A549 (cell line): ENCODE measurements around the gene HSD11B2. TPM values are rescaled to one million over a fixed set of nuclear protein-coding genes. Genes with fewer than 3 reads are reported as not detected.

Experiments used
- ATAC-seq, 2 experiments: fragments of 200-7000 bp in 1 of 2; fragments of >200 bp in 1 of 2; cut with Nextera tagmentation in 1 of 2; cut with Tn5 transposase in 1 of 2; 3 replicates each; pipeline versions ENCODE4 v1.8.0 to v1.9.1; 2018 to 2020; ENCODE audit warnings: mild to moderate bottlenecking in 1 of 2, moderate library complexity in 1 of 2
- CTCF ChIA-PET: fragments of 300-600 bp; sonication (Branson Sonifier 250); formaldehyde crosslinking; extraction: SDS; loops from one replicate; lab custom pipeline; 2021; ENCODE audit warnings: antibody characterized with exemption, inconsistent platforms; lab: Yijun Ruan, JAX
- POLR2A ChIA-PET: fragments of 350-600 bp; formaldehyde crosslinking; extraction: SDS; loops from one replicate; lab custom pipeline; 2021; ENCODE audit warnings: antibody characterized with exemption, inconsistent platforms; lab: Yijun Ruan, JAX
- DNase-seq, 2 experiments: peaks; one replicate each; pipeline versions ENCODE4 v3.0.0 to v3.0.0-alpha.2; 2011 to 2016; ENCODE audit warnings: low read depth in 1 of 2, low spot score in 1 of 2
- FAIRE-seq: peaks from 2 replicates; lab custom pipeline; 2011; peaks lifted over from hg19 to GRCh38; lab: Jason Lieb, UNC
- H3K27ac ChIP-seq, 2 experiments: fragments of >200 bp; sonication (Bioruptor Twin); formaldehyde crosslinking; 3 replicates each; pipeline ENCODE4 v1.5.1; 2016 to 2017
- H3K4me1 ChIP-seq: fragments of >200 bp; sonication (Bioruptor Twin); formaldehyde crosslinking; 3 replicates; pipeline ENCODE4 v1.6.1; 2016
- H3K4me2 ChIP-seq: fragments of >200 bp; sonication (Bioruptor Twin); formaldehyde crosslinking; 3 replicates; pipeline ENCODE4 v1.6.1; 2016
- H3K4me3 ChIP-seq: fragments of >200 bp; sonication (Bioruptor Twin); formaldehyde crosslinking; 3 replicates; pipeline ENCODE4 v1.5.1; 2016
- H3K9me3 ChIP-seq: fragments of >200 bp; sonication (Bioruptor Twin); formaldehyde crosslinking; 3 replicates; pipeline ENCODE4 v1.6.1; 2016
- BCL3 ChIP-seq: fragments of >200 bp; sonication (Bioruptor Twin); formaldehyde crosslinking; IDR thresholded peaks from 3 replicates; pipeline ENCODE4 v1.6.1; 2016
- BHLHE40 ChIP-seq: IDR thresholded peaks from 2 replicates; pipeline ENCODE4 v1.6.1; 2012; ENCODE audit warnings: low read depth, low read length, inconsistent platforms
- CBX8 ChIP-seq: fragments of 200-600 bp; sonication (generic); IDR thresholded peaks from 2 replicates; pipeline ENCODE4 v1.6.1; 2016
- CEBPB ChIP-seq, 2 experiments: fragments of >200 bp in 1 of 2; sonication (Bioruptor Twin) in 1 of 2; formaldehyde crosslinking in 1 of 2; IDR thresholded peaks; 2 replicates each; pipeline ENCODE4 v1.6.1; 2012 to 2016
- CHD2 ChIP-seq: fragments of 150-350 bp; IDR thresholded peaks from 2 replicates; pipeline ENCODE4 v1.6.1; 2014; ENCODE audit warnings: low read length; ENCODE audit not compliant: partially characterized antibody
- CHD4 ChIP-seq: fragments of 200-600 bp; sonication (generic); IDR thresholded peaks from 2 replicates; pipeline ENCODE4 v1.6.1; 2016; ENCODE audit warnings: antibody characterized with exemption, mild to moderate bottlenecking, borderline replicate concordance
- EHF ChIP-seq: fragments of 250-450 bp; sonication (Bioruptor Pico); IDR thresholded peaks from 2 replicates; pipeline ENCODE4 v1.5.0; 2020; ENCODE audit warnings: mild to moderate bottlenecking
- EP300 ChIP-seq, 2 experiments: fragments of >200 bp; sonication (Bioruptor Twin); formaldehyde crosslinking; IDR thresholded peaks; 2 replicates in 1 of 2; 3 replicates in 1 of 2; pipeline ENCODE4 v1.6.1; 2016 to 2017
- FOSB ChIP-seq: fragments of 250-450 bp; sonication (Bioruptor Pico); IDR thresholded peaks from 2 replicates; pipeline ENCODE4 v1.5.0; 2020; ENCODE audit warnings: mild to moderate bottlenecking, moderate library complexity
- FOSL2 ChIP-seq, 2 experiments: fragments of 450-650 bp in 1 of 2; fragments of >200 bp in 1 of 2; sonication (Bioruptor Twin) in 1 of 2; formaldehyde crosslinking; IDR thresholded peaks; 2 replicates each; pipeline versions ENCODE4 v1.5.0 to v1.6.1; 2016 to 2020; ENCODE audit warnings: mild to moderate bottlenecking in 1 of 2, moderate library complexity in 1 of 2
- HDAC2 ChIP-seq: fragments of 200-600 bp; sonication (generic); IDR thresholded peaks from 2 replicates; pipeline ENCODE4 v1.6.1; 2016
- HEYL ChIP-seq: fragments of 250-450 bp; sonication (Bioruptor Pico); IDR thresholded peaks from 2 replicates; pipeline ENCODE4 v1.8.0; 2021; ENCODE audit warnings: mild to moderate bottlenecking, moderate library complexity
- HOXB13 ChIP-seq: fragments of 250-450 bp; sonication (Bioruptor Pico); IDR thresholded peaks from 2 replicates; pipeline ENCODE4 v1.5.0; 2020; ENCODE audit warnings: low read depth, mild to moderate bottlenecking, moderate library complexity
- JUN ChIP-seq, 2 experiments: fragments of >200 bp; sonication (Bioruptor Twin); formaldehyde crosslinking; IDR thresholded peaks; 2 replicates in 1 of 2; 3 replicates in 1 of 2; pipeline ENCODE4 v1.6.1; 2016 to 2017
- MAX ChIP-seq: IDR thresholded peaks from 2 replicates; pipeline ENCODE4 v1.6.1; 2012
- MYC ChIP-seq: IDR thresholded peaks from 2 replicates; pipeline ENCODE4 v1.6.1; 2012; ENCODE audit warnings: mild to moderate bottlenecking, inconsistent platforms, low read length, improper control_type of control experiment, borderline replicate concordance
- NR3C1 ChIP-seq: fragments of >200 bp; sonication (Bioruptor Twin); formaldehyde crosslinking; IDR thresholded peaks from 3 replicates; pipeline ENCODE4 v1.6.1; 2017
- RFX5 ChIP-seq: fragments of 450-650 bp; IDR thresholded peaks from 2 replicates; pipeline ENCODE4 v1.7.1; 2014; ENCODE audit warnings: antibody characterized with exemption, mild to moderate bottlenecking, moderate library complexity
- RNF2 ChIP-seq: fragments of 200-600 bp; sonication (generic); IDR thresholded peaks from 2 replicates; pipeline ENCODE4 v1.6.1; 2016; ENCODE audit warnings: low read depth, mild to moderate bottlenecking, antibody characterized with exemption, moderate library complexity, borderline replicate concordance
- TFCP2L1 ChIP-seq: fragments of 250-450 bp; sonication (Bioruptor Pico); IDR thresholded peaks from 2 replicates; pipeline ENCODE4 v1.5.0; 2021; ENCODE audit warnings: mild to moderate bottlenecking
- TP53 ChIP-seq: fragments of 250-450 bp; sonication (Bioruptor Pico); IDR thresholded peaks from 2 replicates; pipeline ENCODE4 v1.5.0; 2021; ENCODE audit warnings: mild to moderate bottlenecking, moderate library complexity
- ZC3H11A ChIP-seq: fragments of 450-650 bp; IDR thresholded peaks from 2 replicates; pipeline ENCODE4 v1.6.1; 2014; ENCODE audit warnings: antibody characterized with exemption, mild to moderate bottlenecking
- ZNF302 ChIP-seq: fragments of 250-450 bp; sonication (Bioruptor Pico); IDR thresholded peaks from 2 replicates; pipeline ENCODE4 v1.9.0; 2021; ENCODE audit warnings: inconsistent platforms, mild to moderate bottlenecking, moderate library complexity
- whole genome bisulfite sequencing: methylation state at CpG from one replicate; pipeline ENCODE4 v1.1.6; 2017; ENCODE audit errors: missing lambda C conversion rate; 5-methylcytosine and 5-hydroxymethylcytosine counted together
- polyA plus RNA-seq, 4 experiments: library from polyadenylated mRNA; depleted of rRNA in 3 of 4; stranded (reverse); fragments of >200 nt; fragmentation: RNase III in 1 of 4; extraction: RNeasy Plus Mini Kit Qiagen cat#74134 plus additional on column Dnase treatment in 1 of 4; gene quantifications; 2 replicates in 3 of 4; 3 replicates in 1 of 4; pipeline ENCODE4 v1.2.3, GENCODE V29; 2011 to 2017
- TF ChIP-seq, protein P1 (sequence below): IDR thresholded peaks from 2 replicates; pipeline ENCODE4 v1.6.1; 2012

HSD11B2 gene
- polyA plus RNA-seq, 2 of the 4 experiments (the other 2 are of a cell fraction), result 0.53 to 1.6 TPM

DNA sequence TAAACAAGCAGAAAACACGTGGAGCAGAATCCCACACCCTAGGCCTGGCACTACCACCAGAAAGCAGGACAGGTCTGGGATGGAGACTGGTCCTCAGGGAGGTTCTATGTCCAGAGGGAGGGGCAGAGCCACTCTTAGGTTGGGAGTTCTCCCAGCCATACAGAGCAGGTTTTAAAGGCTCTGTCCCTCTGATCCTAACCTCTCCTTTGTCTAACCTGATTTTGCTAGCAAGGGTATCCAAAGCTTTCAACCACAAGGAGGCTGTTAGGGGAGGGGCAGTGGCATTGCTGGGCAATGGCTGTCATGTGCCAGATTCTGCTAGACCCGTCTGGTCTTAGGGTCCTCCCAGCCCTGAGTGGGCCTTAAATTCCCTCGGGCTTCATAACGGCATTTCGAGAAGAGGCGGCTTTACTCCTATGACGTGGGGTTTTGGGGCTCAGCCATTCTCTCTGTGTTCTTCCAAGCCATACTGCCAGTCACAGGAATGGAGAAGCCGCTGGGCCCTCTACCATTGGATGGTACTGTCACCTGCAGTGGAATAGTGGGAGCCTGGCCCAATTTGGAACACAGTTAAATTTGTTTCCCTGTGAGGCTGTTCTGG is 43.3 kb upstream of the HSD11B2 start:
- CTCF ChIA-PET, result interaction anchor here (0.6 to 5.8 kb wide), 5 partner anchors 10 to 190 kb away, joined by 4 to 34 read pairs (median 5); no protein-coding TSS in a partner anchor
- no peak for DNase-seq
- Histone ChIP-seq H3K4me1 (no peaks in the 10 kb centered on the region; the same call in 2 of the 3 replicates), H3K9me3 (no peaks in the 10 kb centered on the region), H3K4me3 (no peak overlapping the region), H3K4me2 (no peak overlapping the region), H3K27ac (no peak overlapping the region)
- TF ChIP-seq MAX, result no peak
- TF ChIP-seq JUN (IDR thresholded peaks at IDR 0.05), result no peak
- TF ChIP-seq EP300 (IDR thresholded peaks at IDR 0.05), result no peak
- TF ChIP-seq BHLHE40, result no peak
- no peak for TF ChIP-seq CHD2
- no peak for TF ChIP-seq RNF2
- TF ChIP-seq ZNF302, result no peak
- TF ChIP-seq CBX8, result no peak
- TF ChIP-seq ZC3H11A, result no peak
- no peak for TF ChIP-seq HOXB13 (CRISPR knock-in tag)
- TF ChIP-seq CHD4, result no peak
- no peak for TF ChIP-seq RFX5
- no peak for TF ChIP-seq MYC
- no peak for TF ChIP-seq FOSB (CRISPR knock-in tag)
- no peak for TF ChIP-seq EHF (CRISPR knock-in tag)
- no peak for TF ChIP-seq BCL3
- TF ChIP-seq TP53, result no peak
- FAIRE-seq, result no peak
- POLR2A ChIA-PET, result no interaction called here
- no peak for ATAC-seq
- 63% methylated on average over 8 of the region's 8 CpGs for WGBS

DNA sequence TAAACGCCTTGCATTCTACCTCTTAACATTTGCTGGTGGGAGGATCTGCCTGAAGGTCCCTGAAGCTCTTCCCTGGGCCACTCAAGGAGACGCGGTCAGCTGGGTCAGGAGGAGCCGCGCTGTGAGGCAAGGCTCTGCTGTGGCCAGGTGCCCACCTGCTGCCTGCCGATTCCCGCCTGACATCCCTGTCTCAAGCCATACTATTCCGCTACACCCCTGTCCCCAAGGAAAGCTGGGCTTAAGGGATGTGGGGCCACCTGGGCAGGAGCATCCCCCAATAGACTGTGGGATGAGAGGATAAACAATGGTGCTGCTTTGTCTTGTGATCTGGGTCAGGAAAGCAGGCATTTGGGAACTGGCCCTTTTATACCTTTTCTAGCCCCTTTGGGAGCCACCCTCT is 42.7 kb upstream of the HSD11B2 start:
- Histone ChIP-seq H3K4me1 (no peaks in the 10 kb centered on the region; the same call in 2 of the 3 replicates), H3K4me3 (no peak overlapping the region), H3K27ac (no peak overlapping the region), H3K9me3 (no peaks in the 10 kb centered on the region), H3K4me2 (no peak overlapping the region)
- no peak for TF ChIP-seq NR3C1
- TF ChIP-seq TFCP2L1 (CRISPR knock-in tag), result no peak
- WGBS, result 81% methylated on average over 8 of the region's 8 CpGs
- FAIRE-seq, result no peak
- no peak for DNase-seq
- ChIA-PET POLR2A (no interaction called here), CTCF (interaction anchor here (0.6 to 2.5 kb wide), 8 partner anchors 9 to 189 kb away, joined by 3 to 10 read pairs (median 4); partner anchors contain the start of genes KCTD19 and LRRC36)
- no peak for ATAC-seq

- no peak overlapping the region for H3K27ac ChIP-seq
- TF ChIP-seq, protein P1, sequence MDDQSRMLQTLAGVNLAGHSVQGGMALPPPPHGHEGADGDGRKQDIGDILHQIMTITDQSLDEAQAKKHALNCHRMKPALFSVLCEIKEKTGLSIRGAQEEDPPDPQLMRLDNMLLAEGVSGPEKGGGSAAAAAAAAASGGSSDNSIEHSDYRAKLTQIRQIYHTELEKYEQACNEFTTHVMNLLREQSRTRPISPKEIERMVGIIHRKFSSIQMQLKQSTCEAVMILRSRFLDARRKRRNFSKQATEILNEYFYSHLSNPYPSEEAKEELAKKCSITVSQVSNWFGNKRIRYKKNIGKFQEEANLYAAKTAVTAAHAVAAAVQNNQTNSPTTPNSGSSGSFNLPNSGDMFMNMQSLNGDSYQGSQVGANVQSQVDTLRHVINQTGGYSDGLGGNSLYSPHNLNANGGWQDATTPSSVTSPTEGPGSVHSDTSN, result no peak
- TF ChIP-seq HDAC2 (no peak), FOSL2 (IDR thresholded peaks at IDR 0.05) (no peak), FOSL2 (CRISPR knock-in tag; IDR thresholded peaks at IDR 0.05) (no peak), CEBPB (IDR thresholded peaks at IDR 0.05) (no peak), HEYL (CRISPR knock-in tag) (no peak)
- DNase-seq (no peak), ATAC-seq (no peak), FAIRE-seq (no peak)
- no peak overlapping the region for H3K4me3 ChIP-seq
- 89% methylated on average over 2 of the region's 2 CpGs for WGBS
- ChIA-PET POLR2A (no interaction called here), CTCF (interaction anchor here (0.8 to 2.5 kb wide), 7 partner anchors 9 to 77 kb away, joined by 3 to 10 read pairs (median 4); partner anchors contain the start of genes KCTD19 and LRRC36)
- no peak overlapping the region for H3K4me2 ChIP-seq
- no peaks in the 10 kb centered on the region for H3K9me3 ChIP-seq
- no peaks in the 10 kb centered on the region; the same call in 1 of the 3 replicates for H3K4me1 ChIP-seq
These were observed 42.3 kb upstream of the HSD11B2 start for GRCh38 chr16:67388591-67388990.
